Mesenchymal stem cell (in vitro differentiated cells and primary cell): ENCODE results near the gene CLASRP.

Experiments used
- DNase-seq: peaks from one replicate; pipeline ENCODE4 v3.0.0-alpha.2; 2013
- H2AFZ ChIP-seq: one replicate; pipeline ENCODE4 v1.6.1; 2013; ENCODE audit warnings: low read depth, mild to moderate bottlenecking, control low read depth, inconsistent platforms, low read length, moderate library complexity
- H2AK5ac ChIP-seq: 2 replicates; pipeline ENCODE4 v1.6.1; 2013; ENCODE audit warnings: low read length, moderate library complexity, mild to moderate bottlenecking, inconsistent platforms; ENCODE audit not compliant: severe bottlenecking
- H2BK120ac ChIP-seq: one replicate; pipeline ENCODE4 v1.6.1; 2013; ENCODE audit warnings: low read depth, mild to moderate bottlenecking, inconsistent platforms, low read length, moderate library complexity
- H2BK12ac ChIP-seq, 2 experiments: one replicate each; pipeline ENCODE4 v1.6.1; 2013; ENCODE audit warnings: inconsistent platforms in 2 of 2, low read length in 2 of 2, mild to moderate bottlenecking in 2 of 2, moderate library complexity in 2 of 2, control low read depth in 1 of 2
- H2BK15ac ChIP-seq: one replicate; pipeline ENCODE4 v1.6.1; 2013; ENCODE audit warnings: mild to moderate bottlenecking, low read depth, inconsistent platforms; ENCODE audit not compliant: poor library complexity, severe bottlenecking
- H2BK5ac ChIP-seq: 2 replicates; pipeline ENCODE4 v1.6.1; 2013; ENCODE audit warnings: low read depth, mild to moderate bottlenecking, low read length, control low read depth, inconsistent platforms; ENCODE audit not compliant: poor library complexity, severe bottlenecking
- H3K14ac ChIP-seq, 2 experiments: one replicate each; pipeline ENCODE4 v1.6.1; 2013; ENCODE audit warnings: inconsistent platforms in 2 of 2, low read length in 2 of 2, control low read depth in 1 of 2, mild to moderate bottlenecking in 1 of 2, moderate library complexity in 1 of 2
- H3K18ac ChIP-seq, 2 experiments: one replicate each; pipeline ENCODE4 v1.6.1; 2013; ENCODE audit warnings: inconsistent platforms in 2 of 2, low read length in 2 of 2, control low read depth in 1 of 2, low read depth in 1 of 2, mild to moderate bottlenecking in 1 of 2
- H3K23ac ChIP-seq, 2 experiments: one replicate each; pipeline ENCODE4 v1.6.1; 2013; ENCODE audit warnings: inconsistent platforms in 2 of 2, low read length in 2 of 2, mild to moderate bottlenecking in 2 of 2, moderate library complexity in 2 of 2, control low read depth in 1 of 2
- H3K27ac ChIP-seq: 2 replicates; pipeline ENCODE4 v1.5.1; 2013; ENCODE audit warnings: mild to moderate bottlenecking, moderate library complexity, low read length, control low read depth, inconsistent platforms; ENCODE audit not compliant: poor library complexity, severe bottlenecking
- H3K27me3 ChIP-seq, 2 experiments: 2 replicates each; pipeline versions ENCODE4 v1.6.1 to v1.7.0; 2013; ENCODE audit warnings: low read length in 2 of 2, mild to moderate bottlenecking in 2 of 2, moderate library complexity in 2 of 2, control low read depth in 1 of 2, inconsistent platforms in 1 of 2; ENCODE audit not compliant: control insufficient read depth in 1 of 2, insufficient read depth in 1 of 2
- H3K36me3 ChIP-seq, 2 experiments: 2 replicates each; pipeline versions ENCODE4 v1.6.1 to v1.7.0; 2013; ENCODE audit warnings: low read length in 2 of 2, control low read depth in 1 of 2, inconsistent platforms in 1 of 2, low read depth in 1 of 2, mild to moderate bottlenecking in 1 of 2; ENCODE audit not compliant: insufficient read depth in 2 of 2, control insufficient read depth in 1 of 2
- H3K4ac ChIP-seq, 2 experiments: one replicate each; pipeline ENCODE4 v1.6.1; 2013; ENCODE audit warnings: inconsistent platforms in 2 of 2, low read length in 2 of 2, mild to moderate bottlenecking in 2 of 2, moderate library complexity in 2 of 2, control low read depth in 1 of 2, low read depth in 1 of 2
- H3K4me1 ChIP-seq: 2 replicates; pipeline ENCODE4 v1.6.1; 2013; ENCODE audit warnings: low read depth, low read length, control low read depth; ENCODE audit not compliant: control insufficient read depth, insufficient read depth
- H3K4me2 ChIP-seq: 2 replicates; pipeline ENCODE4 v1.6.1; 2013; ENCODE audit warnings: low read length, mild to moderate bottlenecking, inconsistent platforms; ENCODE audit not compliant: poor library complexity, severe bottlenecking
- H3K4me3 ChIP-seq, 2 experiments: 2 replicates each; pipeline versions ENCODE4 v1.5.1 to v1.7.0; 2013; ENCODE audit warnings: low read length in 2 of 2, mild to moderate bottlenecking in 2 of 2, control low read depth in 1 of 2, low read depth in 1 of 2; ENCODE audit not compliant: insufficient read depth in 1 of 2
- H3K79me1 ChIP-seq: replicated peaks from 2 replicates; pipeline ENCODE4 v1.6.1; 2013; ENCODE audit warnings: mild to moderate bottlenecking, control low read depth, low read length, inconsistent platforms; ENCODE audit not compliant: poor library complexity, severe bottlenecking
- H3K9ac ChIP-seq: 2 replicates; pipeline ENCODE4 v1.7.0; 2013; ENCODE audit warnings: mild to moderate bottlenecking, low read length, moderate library complexity
- H3K9me3 ChIP-seq: 2 replicates; pipeline ENCODE4 v1.7.0; 2013; ENCODE audit warnings: mild to moderate bottlenecking, low read length; ENCODE audit not compliant: control insufficient read depth
- H4K8ac ChIP-seq: one replicate; pipeline ENCODE4 v1.6.1; 2013; ENCODE audit warnings: inconsistent platforms, mild to moderate bottlenecking, low read length, moderate library complexity
- H4K91ac ChIP-seq: one replicate; pipeline ENCODE4 v1.6.1; 2013; ENCODE audit warnings: mild to moderate bottlenecking, low read length, inconsistent platforms
- WGBS: methylation state at CpG from one replicate; pipeline ENCODE4 v1.1.7; 2013; ENCODE audit warnings: mixed read lengths; 5-methylcytosine and 5-hydroxymethylcytosine counted together

Gene CLASRP

DNA sequence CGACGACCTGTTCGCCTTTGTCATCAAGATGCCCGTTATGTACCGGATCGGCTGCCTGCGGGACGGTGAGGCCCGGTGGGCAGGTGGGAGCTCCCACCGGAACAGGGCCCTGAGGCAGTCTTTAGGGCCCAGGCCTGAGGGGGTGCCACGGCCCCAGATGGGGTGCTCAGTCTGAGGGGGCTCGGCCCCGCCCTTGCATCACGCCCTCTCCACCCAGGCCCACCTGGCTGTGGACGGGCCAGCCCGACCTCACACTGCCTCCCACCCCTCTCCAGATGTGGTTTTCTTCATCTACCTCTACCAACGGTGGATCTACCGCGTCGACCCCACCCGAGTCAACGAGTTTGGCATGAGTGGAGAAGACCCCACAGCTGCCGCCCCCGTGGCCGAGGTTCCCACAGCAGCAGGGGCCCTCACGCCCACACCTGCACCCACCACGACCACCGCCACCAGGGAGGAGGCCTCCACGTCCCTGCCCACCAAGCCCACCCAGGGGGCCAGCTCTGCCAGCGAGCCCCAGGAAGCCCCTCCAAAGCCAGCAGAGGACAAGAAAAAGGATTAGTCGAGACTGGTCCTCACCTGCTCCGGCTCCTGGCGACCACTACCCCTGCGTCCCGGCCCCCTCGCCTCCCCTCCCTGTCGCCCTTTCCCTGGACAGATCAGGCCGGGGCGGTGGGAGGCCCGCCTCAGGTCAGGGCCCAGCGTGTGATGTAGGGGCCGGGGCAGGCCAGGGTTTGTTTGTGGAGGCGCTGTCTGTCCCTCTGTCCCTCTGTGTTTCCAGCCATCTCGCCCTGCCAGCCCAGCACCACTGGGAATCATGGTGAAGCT lies 46.3 kb upstream of the CLASRP start:
- Histone ChIP-seq H2BK12ac (no peak overlapping the region), H2AFZ (no peak overlapping the region), H3K79me1 (peaks cover 6% of the 10 kb centered on the region), H3K27me3 (no peaks in the 10 kb centered on the region), H4K8ac (no peak overlapping the region), H3K4me1 (no peaks in the 10 kb centered on the region), H3K9me3 (no peaks in the 10 kb centered on the region), H2AK5ac (no peak overlapping the region), H3K27ac (no peak overlapping the region), H2BK120ac (no peak overlapping the region), H3K9ac (no peak overlapping the region), H3K4me3 (no peak overlapping the region), H2BK5ac (no peak overlapping the region), H3K4ac (no peak overlapping the region), H4K91ac (no peak overlapping the region), H2BK15ac (no peak overlapping the region), H3K23ac (no peak overlapping the region), H3K18ac (no peak overlapping the region), H3K36me3 (peaks cover 56 to 76% of the 10 kb centered on the region in 2 experiments), H3K4me2 (no peak overlapping the region), H3K14ac (no peak overlapping the region)
- DNase-seq = no peak
- WGBS = 96% methylated on average over 43 of the region's 44 CpGs

DNA sequence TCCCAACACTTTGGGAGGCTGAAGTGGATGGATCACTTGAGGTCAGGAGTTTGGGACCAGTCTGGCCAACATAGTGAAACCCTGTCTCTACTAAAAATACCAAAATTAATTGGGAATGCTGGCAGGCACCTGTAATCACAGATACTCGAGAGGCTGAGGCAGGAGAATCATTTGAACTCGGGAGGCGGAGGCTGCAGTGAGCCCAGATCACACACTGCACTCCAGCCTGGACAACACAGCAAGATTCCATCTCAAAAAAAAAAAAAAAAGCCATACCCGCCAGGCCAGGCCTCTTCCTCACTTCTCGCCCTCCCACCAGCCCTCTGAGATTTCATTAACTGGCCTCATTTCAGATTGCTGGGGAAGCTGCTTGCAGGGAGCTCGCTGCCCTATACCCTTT lies 45.3 kb upstream of the CLASRP start:
- H2BK120ac ChIP-seq = no peak overlapping the region
- 94% methylated on average over 6 of the region's 6 CpGs for WGBS
- no peak overlapping the region for H2AFZ ChIP-seq
- H3K4me2 ChIP-seq = no peak overlapping the region
- H3K27ac ChIP-seq = no peak overlapping the region
- H2BK15ac ChIP-seq = no peak overlapping the region
- no peak overlapping the region for H2BK12ac ChIP-seq
- H3K4ac ChIP-seq = no peak overlapping the region
- H2BK5ac ChIP-seq = no peak overlapping the region
- no peak overlapping the region for H3K9ac ChIP-seq
- H3K79me1 ChIP-seq = peaks cover 5% of the 10 kb centered on the region
- H3K9me3 ChIP-seq = no peaks in the 10 kb centered on the region
- no peak for DNase-seq
- H4K91ac ChIP-seq = no peak overlapping the region
- H3K27me3 ChIP-seq = no peaks in the 10 kb centered on the region
- no peak overlapping the region for H3K4me3 ChIP-seq
- H3K23ac ChIP-seq = no peak overlapping the region
- no peak overlapping the region for H3K14ac ChIP-seq
- H3K4me1 ChIP-seq = no peaks in the 10 kb centered on the region
- no peak overlapping the region for H3K18ac ChIP-seq
- H4K8ac ChIP-seq = no peak overlapping the region
- H3K36me3 ChIP-seq = peaks cover 49 to 66% of the 10 kb centered on the region in 2 experiments
- H2AK5ac ChIP-seq = no peak overlapping the region

GRCh38 chr19:44993926-44994537 lies 44.8 kb upstream of the CLASRP start:
- Histone ChIP-seq H3K36me3 (peaks cover 44 to 61% of the 10 kb centered on the region in 2 experiments), H2BK12ac (no peak overlapping the region), H3K9ac (no peak overlapping the region), H2AFZ (no peak overlapping the region), H3K27me3 (no peaks in the 10 kb centered on the region), H2BK15ac (no peak overlapping the region), H4K8ac (no peak overlapping the region), H3K79me1 (peaks cover 3% of the 10 kb centered on the region), H3K4me1 (no peaks in the 10 kb centered on the region), H3K27ac (no peak overlapping the region), H2BK5ac (no peak overlapping the region), H3K18ac (no peak overlapping the region), H3K4ac (no peak overlapping the region), H4K91ac (no peak overlapping the region), H3K4me3 (no peak overlapping the region), H2AK5ac (no peak overlapping the region), H3K9me3 (no peaks in the 10 kb centered on the region), H3K14ac (no peak overlapping the region), H3K23ac (no peak overlapping the region), H3K4me2 (no peak overlapping the region), H2BK120ac (no peak overlapping the region)
- 97% methylated on average over 12 of the region's 12 CpGs for WGBS
- DNase-seq = no peak

- Histone ChIP-seq H2BK5ac (no peak overlapping the region), H2AFZ (no peak overlapping the region), H3K4ac (no peak overlapping the region), H2BK15ac (no peak overlapping the region), H3K4me1 (peaks cover 6% of the 10 kb centered on the region), H4K91ac (no peak overlapping the region), H3K4me2 (no peak overlapping the region), H3K23ac (no peak overlapping the region), H4K8ac (no peak overlapping the region), H2AK5ac (no peak overlapping the region), H3K14ac (no peak overlapping the region), H2BK12ac (no peak overlapping the region), H3K27me3 (no peaks in the 10 kb centered on the region), H3K27ac (no peak overlapping the region), H3K9me3 (no peaks in the 10 kb centered on the region), H3K4me3 (no peak overlapping the region), H3K36me3 (peaks cover 8 to 24% of the 10 kb centered on the region in 2 experiments), H3K18ac (no peak overlapping the region), H2BK120ac (no peak overlapping the region), H3K79me1 (peaks cover 6% of the 10 kb centered on the region), H3K9ac (no peak overlapping the region)
- 89% methylated on average over 4 of the region's 4 CpGs for WGBS
- DNase-seq = no peak
Observed at GRCh38 chr19:44998025-44998424, 40.8 kb upstream of the CLASRP start.
